ENCODE measurements around the gene VEZT. TPM values are rescaled to one million over a fixed set of nuclear protein-coding genes. Genes with fewer than 3 reads are reported as not detected.

The VEZT gene
- total RNA-seq, 1 experiment from 2014 or later: 46.4 TPM

DNA sequence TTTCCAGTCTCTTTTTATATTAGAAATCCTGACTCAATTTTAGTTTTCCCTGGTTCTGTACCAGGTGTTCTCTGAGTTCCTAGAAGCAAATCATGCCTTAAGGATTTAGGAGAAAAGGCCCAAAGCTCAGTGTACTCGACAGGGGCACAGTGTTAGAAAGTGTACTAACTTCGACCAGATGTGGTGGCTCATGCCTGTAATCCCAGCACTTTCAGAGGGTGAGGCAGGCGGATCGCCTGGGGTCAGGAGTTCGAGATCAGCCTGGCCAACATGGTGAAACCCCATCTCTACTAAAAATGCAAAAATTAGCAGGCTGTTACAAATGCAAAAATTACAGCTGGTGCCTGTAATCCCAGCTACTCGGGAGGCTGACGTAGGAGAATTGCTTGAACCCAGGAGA is 12.0 kb downstream of the VEZT start:
- no peaks in the 10 kb centered on the region for H3K9me2 ChIP-seq (ENCODE audit: insufficient read depth)
- peaks cover 0 to 4% of the 10 kb centered on the region in 2 experiments; a peak in 1 of 4 replicates for H3K36me3 ChIP-seq (ENCODE audit: control insufficient read depth in 1 of 2, insufficient read depth in 2 of 2, low read length in 2 of 2)
- no peak for DNase-seq (ENCODE audit: low read depth, low spot score)
- H3K27me3 ChIP-seq (ENCODE audit: insufficient read depth, low read length): no peaks in the 10 kb centered on the region
- peaks cover 94% of the 10 kb centered on the region for H3K79me2 ChIP-seq (ENCODE audit: insufficient read depth, low read length)
- intact Hi-C loops (cut with micrococcal nuclease): no loop called here
- peaks cover 3 to 16% of the 10 kb centered on the region in 2 experiments; a peak in 3 of 4 replicates for H3K4me1 ChIP-seq (ENCODE audit: control insufficient read depth in 1 of 2, insufficient read depth in 2 of 2, low read length in 2 of 2)
- H3K9ac ChIP-seq (ENCODE audit: low read length): no peak overlapping the region
- BruUV-seq (replicated peaks): no TSS peak
- ATAC-seq: no peak
- H3K9me3 ChIP-seq (ENCODE audit: control insufficient read depth in 1 of 2, insufficient read depth in 1 of 2, low read depth in 1 of 2, low read length in 2 of 2): no peaks in the 10 kb centered on the region
- no peak overlapping the region for H3K4me3 ChIP-seq (replicated peaks in 1 of 2; ENCODE audit: low read depth in 1 of 2, low read length in 2 of 2)
- ChIA-PET CTCF (no interaction called here), POLR2A (interaction anchor here (0.7 kb wide), 1 partner anchor 173 kb away, joined by 4 read pairs; no protein-coding TSS in a partner anchor), RAD21 (ENCODE audit: low non-redundant PET in 1 of 2, low total read pairs in 2 of 2, uncharacterized antibody in 2 of 2, unreplicated experiment in 2 of 2) (no interaction called here)
- no peaks in the 10 kb centered on the region for H4K20me1 ChIP-seq (ENCODE audit: insufficient read depth)
- H3K27ac ChIP-seq (ENCODE audit: low read depth, low read length): no peak overlapping the region
- no peak overlapping the region for H3K4me2 ChIP-seq (ENCODE audit: low read length)
- no peak overlapping the region for H2AFZ ChIP-seq (ENCODE audit: low read depth, low read length, poor library complexity, severe bottlenecking)
- TF ChIP-seq, protein P1, sequence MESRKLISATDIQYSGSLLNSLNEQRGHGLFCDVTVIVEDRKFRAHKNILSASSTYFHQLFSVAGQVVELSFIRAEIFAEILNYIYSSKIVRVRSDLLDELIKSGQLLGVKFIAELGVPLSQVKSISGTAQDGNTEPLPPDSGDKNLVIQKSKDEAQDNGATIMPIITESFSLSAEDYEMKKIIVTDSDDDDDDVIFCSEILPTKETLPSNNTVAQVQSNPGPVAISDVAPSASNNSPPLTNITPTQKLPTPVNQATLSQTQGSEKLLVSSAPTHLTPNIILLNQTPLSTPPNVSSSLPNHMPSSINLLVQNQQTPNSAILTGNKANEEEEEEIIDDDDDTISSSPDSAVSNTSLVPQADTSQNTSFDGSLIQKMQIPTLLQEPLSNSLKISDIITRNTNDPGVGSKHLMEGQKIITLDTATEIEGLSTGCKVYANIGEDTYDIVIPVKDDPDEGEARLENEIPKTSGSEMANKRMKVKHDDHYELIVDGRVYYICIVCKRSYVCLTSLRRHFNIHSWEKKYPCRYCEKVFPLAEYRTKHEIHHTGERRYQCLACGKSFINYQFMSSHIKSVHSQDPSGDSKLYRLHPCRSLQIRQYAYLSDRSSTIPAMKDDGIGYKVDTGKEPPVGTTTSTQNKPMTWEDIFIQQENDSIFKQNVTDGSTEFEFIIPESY (IDR thresholded peaks at IDR 0.05; ENCODE audit: extremely low read depth, insufficient replicate concordance, low read length): no peak
- TF ChIP-seq, protein P2, sequence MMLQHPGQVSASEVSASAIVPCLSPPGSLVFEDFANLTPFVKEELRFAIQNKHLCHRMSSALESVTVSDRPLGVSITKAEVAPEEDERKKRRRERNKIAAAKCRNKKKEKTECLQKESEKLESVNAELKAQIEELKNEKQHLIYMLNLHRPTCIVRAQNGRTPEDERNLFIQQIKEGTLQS (IDR thresholded peaks at IDR 0.05): no peak
- TF ChIP-seq, protein P3, sequence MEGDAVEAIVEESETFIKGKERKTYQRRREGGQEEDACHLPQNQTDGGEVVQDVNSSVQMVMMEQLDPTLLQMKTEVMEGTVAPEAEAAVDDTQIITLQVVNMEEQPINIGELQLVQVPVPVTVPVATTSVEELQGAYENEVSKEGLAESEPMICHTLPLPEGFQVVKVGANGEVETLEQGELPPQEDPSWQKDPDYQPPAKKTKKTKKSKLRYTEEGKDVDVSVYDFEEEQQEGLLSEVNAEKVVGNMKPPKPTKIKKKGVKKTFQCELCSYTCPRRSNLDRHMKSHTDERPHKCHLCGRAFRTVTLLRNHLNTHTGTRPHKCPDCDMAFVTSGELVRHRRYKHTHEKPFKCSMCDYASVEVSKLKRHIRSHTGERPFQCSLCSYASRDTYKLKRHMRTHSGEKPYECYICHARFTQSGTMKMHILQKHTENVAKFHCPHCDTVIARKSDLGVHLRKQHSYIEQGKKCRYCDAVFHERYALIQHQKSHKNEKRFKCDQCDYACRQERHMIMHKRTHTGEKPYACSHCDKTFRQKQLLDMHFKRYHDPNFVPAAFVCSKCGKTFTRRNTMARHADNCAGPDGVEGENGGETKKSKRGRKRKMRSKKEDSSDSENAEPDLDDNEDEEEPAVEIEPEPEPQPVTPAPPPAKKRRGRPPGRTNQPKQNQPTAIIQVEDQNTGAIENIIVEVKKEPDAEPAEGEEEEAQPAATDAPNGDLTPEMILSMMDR (IDR thresholded peaks at IDR 0.05 in 2 of 3, conservative IDR thresholded peaks at IDR 0.05 in 1 of 3; ENCODE audit: borderline replicate concordance in 1 of 3, insufficient read depth in 1 of 3, low read depth in 2 of 3, low read length in 2 of 3): no peak
- TF ChIP-seq JUND (IDR thresholded peaks at IDR 0.05): no peak

Data from HCT116 (cell line).